ENCODE measurements around the gene MAMDC2. TPM values are rescaled to one million over a fixed set of nuclear protein-coding genes. Genes with fewer than 3 reads are reported as not detected.

The MAMDC2 gene
- total and polyA plus RNA-seq, 2 donors (not counting 1 experiment from before 2014, with no cell fraction given), result not detected

GRCh38 chr9:70170151-70170790, 126.6 kb downstream of the MAMDC2 start:
- Histone ChIP-seq H4K20me1 (ENCODE audit: control insufficient read depth, insufficient read depth, low read length, poor library complexity, severe bottlenecking) (no peaks in the 10 kb centered on the region), H3K4me2 (replicated peaks; ENCODE audit: low read depth, low read length, poor library complexity, severe bottlenecking) (no peak overlapping the region), H3K4me1 (ENCODE audit: control insufficient read depth in 2 of 2, insufficient read depth in 2 of 2, low read length in 2 of 2) (no peaks in the 10 kb centered on the region), H3K9me3 (ENCODE audit: control extremely low read depth in 1 of 3, control insufficient read depth in 2 of 3, insufficient read depth in 1 of 3, low read length in 2 of 3) (no peaks in the 10 kb centered on the region), H3K36me3 (replicated peaks in 1 of 2; ENCODE audit: control extremely low read depth in 1 of 2, control insufficient read depth in 1 of 2, extremely low read depth in 1 of 2, insufficient read depth in 2 of 2, low read length in 1 of 2) (no peaks in the 10 kb centered on the region), H3K4me3 (ENCODE audit: control extremely low read depth in 1 of 5, extremely low read depth in 1 of 5, insufficient read depth in 1 of 5, low read depth in 2 of 5, low read length in 4 of 5) (no peak overlapping the region), H3K27me3 (replicated peaks in 1 of 4; ENCODE audit: control extremely low read depth in 1 of 4, control insufficient read depth in 3 of 4, insufficient read depth in 4 of 4, low read length in 3 of 4) (no peaks in the 10 kb centered on the region), H2AFZ (ENCODE audit: insufficient read depth, low read depth, low read length, poor library complexity, severe bottlenecking) (no peak overlapping the region), H3K79me2 (ENCODE audit: control insufficient read depth, insufficient read depth, low read length) (no peaks in the 10 kb centered on the region), H3K27ac (ENCODE audit: low read length in 2 of 2) (no peak overlapping the region), H3K9ac (ENCODE audit: low read length) (no peak overlapping the region)
- ChIA-PET POLR2A (no interaction called here), CTCF (no interaction called here)
- DNase-seq (no peak), ATAC-seq (ENCODE audit: low read depth) (no peak)
- H3K27me3 Mint-ChIP-seq, result no peaks in the 10 kb centered on the region
- H3K4me3 Mint-ChIP-seq, result no peak overlapping the region
- H3K9me3 Mint-ChIP-seq (ENCODE audit: insufficient read depth), result no peaks in the 10 kb centered on the region
- TF ChIP-seq EZH2 (IDR thresholded peaks at IDR 0.05; ENCODE audit: borderline replicate concordance, insufficient read depth, low read depth, low read length, poor library complexity, severe bottlenecking) (no peak), CTCF (IDR thresholded peaks at IDR 0.05) (no peak)
- H3K27ac Mint-ChIP-seq, result no peak overlapping the region
- WGBS (ENCODE audit: insufficient coverage), result 99% methylated on average over 4 of the region's 7 CpGs
- no peaks in the 10 kb centered on the region for H3K4me1 Mint-ChIP-seq
- intact Hi-C loops (cut with micrococcal nuclease), result no loop called here

- no peaks in the 10 kb centered on the region for H3K9me3 ChIP-seq (ENCODE audit: control extremely low read depth in 1 of 3, control insufficient read depth in 2 of 3, insufficient read depth in 1 of 3, low read length in 2 of 3)
- ChIA-PET POLR2A (no interaction called here), CTCF (interaction anchor here (0.6 to 1.2 kb wide), 2 partner anchors 10 to 45 kb away, joined by 3 read pairs; no protein-coding TSS in a partner anchor)
- 100% methylated on average over 1 of the region's 1 CpG for WGBS (ENCODE audit: insufficient coverage)
- no peaks in the 10 kb centered on the region for H3K79me2 ChIP-seq (ENCODE audit: control insufficient read depth, insufficient read depth, low read length)
- no peaks in the 10 kb centered on the region for H3K36me3 ChIP-seq (replicated peaks in 1 of 2; ENCODE audit: control extremely low read depth in 1 of 2, control insufficient read depth in 1 of 2, extremely low read depth in 1 of 2, insufficient read depth in 2 of 2, low read length in 1 of 2)
- DNase-seq, result no peak
- H3K4me1 ChIP-seq (ENCODE audit: control insufficient read depth in 2 of 2, insufficient read depth in 2 of 2, low read length in 2 of 2), result no peaks in the 10 kb centered on the region
- no peak overlapping the region for H3K9ac ChIP-seq (ENCODE audit: low read length)
- H4K20me1 ChIP-seq (ENCODE audit: control insufficient read depth, insufficient read depth, low read length, poor library complexity, severe bottlenecking), result no peaks in the 10 kb centered on the region
- intact Hi-C loops (cut with micrococcal nuclease), result no loop called here
- H2AFZ ChIP-seq (ENCODE audit: insufficient read depth, low read depth, low read length, poor library complexity, severe bottlenecking), result no peak overlapping the region
- TF ChIP-seq CTCF (IDR thresholded peaks at IDR 0.05), result no peak
- TF ChIP-seq EZH2 (IDR thresholded peaks at IDR 0.05; ENCODE audit: borderline replicate concordance, insufficient read depth, low read depth, low read length, poor library complexity, severe bottlenecking), result no peak
- H3K4me2 ChIP-seq (replicated peaks; ENCODE audit: low read depth, low read length, poor library complexity, severe bottlenecking), result no peak overlapping the region
- H3K27ac ChIP-seq (ENCODE audit: low read length in 2 of 2), result no peak overlapping the region
- Mint-ChIP-seq H3K27ac (no peak overlapping the region), H3K4me3 (no peak overlapping the region), H3K4me1 (no peaks in the 10 kb centered on the region), H3K27me3 (no peaks in the 10 kb centered on the region), H3K9me3 (ENCODE audit: insufficient read depth) (no peaks in the 10 kb centered on the region)
- no peaks in the 10 kb centered on the region for H3K27me3 ChIP-seq (replicated peaks in 1 of 4; ENCODE audit: control extremely low read depth in 1 of 4, control insufficient read depth in 3 of 4, insufficient read depth in 4 of 4, low read length in 3 of 4)
- ATAC-seq (ENCODE audit: low read depth), result no peak
- no peak overlapping the region for H3K4me3 ChIP-seq (ENCODE audit: control extremely low read depth in 1 of 5, extremely low read depth in 1 of 5, insufficient read depth in 1 of 5, low read depth in 2 of 5, low read length in 4 of 5)
These were observed 128.9 kb downstream of the MAMDC2 start for GRCh38 chr9:70172532-70172931.

Measured in B cell (primary cell).